Spleen (tissue), 11 donors: Measurements from ENCODE around the gene FXYD6. TPM values are rescaled to one million over a fixed set of nuclear protein-coding genes. Genes with fewer than 3 reads are reported as not detected.

ENCODE experiments used
- DNase-seq: peaks from one replicate; pipeline ENCODE4 v3.0.0-alpha.2; 2020
- H3K27ac ChIP-seq, 8 donors: fragments of 200-600 bp; sonication (generic) in 7 of 8; 1 replicate in 4 of 8; 2 replicates in 4 of 8; pipeline versions ENCODE4 v1.5.0 to v1.8.0; 2016 to 2021; ENCODE audit warnings: inconsistent platforms in 4 of 8, mild to moderate bottlenecking in 4 of 8, moderate library complexity in 1 of 8
- H3K27me3 ChIP-seq, 7 donors: fragments of 200-600 bp; sonication (generic) in 6 of 7; replicated peaks in 1 of 7; 1 replicate in 4 of 7; 2 replicates in 3 of 7; pipeline versions ENCODE4 v1.5.0 to v1.8.0; 2016 to 2021; ENCODE audit warnings: inconsistent platforms in 3 of 7, mild to moderate bottlenecking in 1 of 7
- H3K36me3 ChIP-seq, 6 donors: fragments of 200-600 bp; sonication (generic) in 5 of 6; 1 replicate in 4 of 6; 2 replicates in 2 of 6; pipeline versions ENCODE4 v1.5.0 to v1.8.0; 2016 to 2021; ENCODE audit warnings: inconsistent platforms in 2 of 6
- H3K4me1 ChIP-seq, 6 donors: fragments of 200-600 bp; sonication (generic) in 5 of 6; 1 replicate in 3 of 6; 2 replicates in 3 of 6; pipeline versions ENCODE4 v1.5.0 to v1.8.0; 2016 to 2021; ENCODE audit warnings: inconsistent platforms in 3 of 6
- H3K4me3 ChIP-seq, 8 donors: fragments of 200-600 bp; sonication (generic) in 7 of 8; 1 replicate in 4 of 8; 2 replicates in 4 of 8; pipeline versions ENCODE4 v1.5.0 to v1.8.0; 2016 to 2021; ENCODE audit warnings: inconsistent platforms in 4 of 8, mild to moderate bottlenecking in 4 of 8, moderate library complexity in 2 of 8
- H3K9me3 ChIP-seq, 8 donors: fragments of 200-600 bp; sonication (generic) in 7 of 8; 1 replicate in 4 of 8; 2 replicates in 4 of 8; pipeline versions ENCODE4 v1.5.0 to v1.8.0; 2016 to 2021; ENCODE audit warnings: inconsistent platforms in 4 of 8
- POLR2A ChIP-seq, 3 donors: fragments of 450-650 bp; IDR thresholded peaks; one replicate each; pipeline ENCODE4 v1.5.1; 2017; ENCODE audit warnings: antibody characterized with exemption in 3 of 3, mild to moderate bottlenecking in 1 of 3
- POLR2AphosphoS5 ChIP-seq, 3 donors: sonication (generic); formaldehyde crosslinking; IDR thresholded peaks; one replicate each; pipeline ENCODE4 v1.5.1; 2017; ENCODE audit warnings: antibody characterized with exemption in 3 of 3
- WGBS, 5 donors: extraction: QIAGEN DNeasy Blood & Tissue Kit in 3 of 5; methylation state at CpG; one replicate each; pipeline versions ENCODE4 v1.1.5 to v1.1.7; 2013 to 2018; 5-methylcytosine and 5-hydroxymethylcytosine counted together
- intact Hi-C: fragments of 100-400 bp; cut with DNase I; formaldehyde crosslinking; loops from one replicate; pipeline ENCODE4 v1.15.0; 2023; ENCODE audit warnings: low total_unique reads
- polyA plus RNA-seq, 3 donors: library from polyadenylated mRNA; stranded (reverse); fragments of 200-250 nt; gene quantifications; one replicate each; pipeline ENCODE4 v1.2.1, GENCODE V29; 2013
- total RNA-seq, 7 donors: library from RNA; depleted of rRNA in 3 of 7; stranded (reverse); fragments of >200 nt in 3 of 7; fragmentation: NEBNext Ultra II Directional in 4 of 7; extraction: Animal tissue kit (Norgen Biotek cat#: 25700) in 4 of 7; gene quantifications; one replicate each; pipeline versions ENCODE4 v1.1.0 to v1.2.1, GENCODE V29; 2016 to 2021
- TF ChIP-seq, protein P1 (sequence below), 11 experiments: fragments of 200-600 bp in 7 of 11; fragments of 450-650 bp in 4 of 11; sonication (generic) in 4 of 11; IDR thresholded peaks in 8 of 11; conservative IDR thresholded peaks in 3 of 11; 1 replicate in 7 of 11; 2 replicates in 4 of 11; pipeline versions ENCODE4 v1.4.0 to v1.8.0; 2016 to 2021; ENCODE audit warnings: antibody characterized with exemption in 11 of 11, inconsistent platforms in 4 of 11, mild to moderate bottlenecking in 1 of 11
- donor health status: healthy with polysubstance abuse.
- donor health status: DM: no; HTN: no; CAD: no; lungs with moderate emphysema.
- donor health status: DM: no; HTN: no; CAD: no.
- donor health status: Bipolar disorder and iron deficiency.
- donor health status: healthy.
- donor health status: DM: no; HTN: no; CAD: no.
- donor health status: DM: yes; HTN: yes; CAD: no.

FXYD6 gene
- total and polyA plus RNA-seq, 10 donors: 40.8 to 230 (median 116) TPM

DNA sequence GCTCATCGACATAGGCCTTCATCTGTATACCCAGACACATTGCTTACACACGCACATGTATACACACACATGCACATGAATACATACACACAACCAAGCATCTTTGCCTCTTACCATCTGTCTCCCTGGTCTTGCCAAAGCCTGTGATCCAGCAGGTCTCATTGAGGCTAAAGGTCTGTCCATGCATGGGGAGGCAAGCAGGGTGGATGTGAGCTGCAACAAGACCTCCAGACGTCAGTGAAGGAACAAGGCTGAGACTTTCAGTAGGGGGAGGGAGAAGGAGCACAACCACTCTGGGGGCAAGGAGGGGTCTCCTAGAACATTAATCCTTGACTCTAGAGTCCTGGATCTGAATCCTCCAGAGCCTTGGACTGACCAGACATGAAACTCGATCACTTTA, 29.1 kb upstream of the FXYD6 start:
- Histone ChIP-seq H3K4me3 (no peak overlapping the region), H3K36me3 (no peaks in the 10 kb centered on the region), H3K27me3 (no peaks in the 10 kb centered on the region), H3K4me1 (peaks cover under 1 to 47% (median 18%) of the 10 kb centered on the region in 6 donors), H3K27ac (no peak overlapping the region), H3K9me3 (no peaks in the 10 kb centered on the region)
- intact Hi-C loops: no loop called here
- DNase-seq: no peak
- 67 to 94% (median 85%) methylated on average over 3 to 4 of the region's 4 CpGs for WGBS, 5 donors
- TF ChIP-seq POLR2A (IDR thresholded peaks at IDR 0.05): no peak
- no peak for TF ChIP-seq POLR2AphosphoS5 (IDR thresholded peaks at IDR 0.05)
- TF ChIP-seq, protein P1, sequence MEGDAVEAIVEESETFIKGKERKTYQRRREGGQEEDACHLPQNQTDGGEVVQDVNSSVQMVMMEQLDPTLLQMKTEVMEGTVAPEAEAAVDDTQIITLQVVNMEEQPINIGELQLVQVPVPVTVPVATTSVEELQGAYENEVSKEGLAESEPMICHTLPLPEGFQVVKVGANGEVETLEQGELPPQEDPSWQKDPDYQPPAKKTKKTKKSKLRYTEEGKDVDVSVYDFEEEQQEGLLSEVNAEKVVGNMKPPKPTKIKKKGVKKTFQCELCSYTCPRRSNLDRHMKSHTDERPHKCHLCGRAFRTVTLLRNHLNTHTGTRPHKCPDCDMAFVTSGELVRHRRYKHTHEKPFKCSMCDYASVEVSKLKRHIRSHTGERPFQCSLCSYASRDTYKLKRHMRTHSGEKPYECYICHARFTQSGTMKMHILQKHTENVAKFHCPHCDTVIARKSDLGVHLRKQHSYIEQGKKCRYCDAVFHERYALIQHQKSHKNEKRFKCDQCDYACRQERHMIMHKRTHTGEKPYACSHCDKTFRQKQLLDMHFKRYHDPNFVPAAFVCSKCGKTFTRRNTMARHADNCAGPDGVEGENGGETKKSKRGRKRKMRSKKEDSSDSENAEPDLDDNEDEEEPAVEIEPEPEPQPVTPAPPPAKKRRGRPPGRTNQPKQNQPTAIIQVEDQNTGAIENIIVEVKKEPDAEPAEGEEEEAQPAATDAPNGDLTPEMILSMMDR (IDR thresholded peaks at IDR 0.05 in 8 of 11, conservative IDR thresholded peaks at IDR 0.05 in 3 of 11): no peak

DNA sequence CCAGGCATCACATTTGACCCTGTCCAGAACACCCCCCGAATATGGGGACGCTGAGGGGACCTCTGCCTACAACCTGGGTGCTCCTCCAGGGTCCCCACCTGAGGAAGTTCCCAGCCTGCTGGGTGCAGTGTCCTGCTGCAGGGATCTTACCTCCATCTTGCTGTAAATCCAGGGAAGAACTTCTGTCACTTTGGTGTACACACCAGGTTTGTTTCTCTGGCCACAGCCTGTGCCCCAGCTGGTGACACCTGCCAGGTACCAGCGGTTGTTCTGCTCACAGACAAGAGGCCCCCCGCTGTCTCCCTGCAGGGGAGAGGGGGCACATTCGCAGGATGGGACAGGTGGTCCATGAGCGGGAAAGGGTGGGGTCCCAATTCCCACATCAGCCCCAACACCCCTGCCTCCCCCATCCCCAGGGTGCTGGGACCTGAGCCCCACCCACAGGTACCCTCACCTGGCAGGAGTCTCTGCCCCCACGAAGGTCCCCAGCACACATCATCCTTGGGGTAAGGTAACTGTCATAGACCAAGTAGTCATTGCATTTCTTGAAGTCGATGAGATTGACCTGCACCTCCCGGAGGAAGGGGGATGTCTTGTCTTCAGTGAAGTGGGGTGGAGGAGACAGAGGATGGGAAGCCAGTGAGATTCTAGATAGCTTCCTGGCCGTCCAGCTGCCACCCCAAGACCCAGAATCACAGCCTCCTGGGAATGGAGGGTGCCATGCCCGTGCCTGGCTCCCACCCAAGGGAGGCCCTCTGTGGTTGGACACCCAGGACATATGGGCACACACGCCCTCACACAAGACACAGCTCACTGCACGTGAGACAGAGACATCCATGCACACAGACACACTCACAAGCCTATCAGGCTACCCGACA, 27.3 kb upstream of the FXYD6 start:
- TF ChIP-seq, protein P1 (IDR thresholded peaks at IDR 0.05 in 8 of 11, conservative IDR thresholded peaks at IDR 0.05 in 3 of 11): no peak
- TF ChIP-seq POLR2A (IDR thresholded peaks at IDR 0.05): no peak
- TF ChIP-seq POLR2AphosphoS5 (IDR thresholded peaks at IDR 0.05): no peak
- no peaks in the 10 kb centered on the region for H3K9me3 ChIP-seq
- peaks cover 4 to 44% (median 26%) of the 10 kb centered on the region in 6 donors for H3K4me1 ChIP-seq
- H3K36me3 ChIP-seq: no peaks in the 10 kb centered on the region
- H3K27ac ChIP-seq: no peak overlapping the region
- intact Hi-C loops: no loop called here
- H3K4me3 ChIP-seq: no peak overlapping the region
- H3K27me3 ChIP-seq: no peaks in the 10 kb centered on the region
- peak; percentile 54 for DNase-seq
- 86 to 94% (median 90%) methylated on average over 7 to 14 of the region's 14 CpGs for WGBS, 5 donors

DNA sequence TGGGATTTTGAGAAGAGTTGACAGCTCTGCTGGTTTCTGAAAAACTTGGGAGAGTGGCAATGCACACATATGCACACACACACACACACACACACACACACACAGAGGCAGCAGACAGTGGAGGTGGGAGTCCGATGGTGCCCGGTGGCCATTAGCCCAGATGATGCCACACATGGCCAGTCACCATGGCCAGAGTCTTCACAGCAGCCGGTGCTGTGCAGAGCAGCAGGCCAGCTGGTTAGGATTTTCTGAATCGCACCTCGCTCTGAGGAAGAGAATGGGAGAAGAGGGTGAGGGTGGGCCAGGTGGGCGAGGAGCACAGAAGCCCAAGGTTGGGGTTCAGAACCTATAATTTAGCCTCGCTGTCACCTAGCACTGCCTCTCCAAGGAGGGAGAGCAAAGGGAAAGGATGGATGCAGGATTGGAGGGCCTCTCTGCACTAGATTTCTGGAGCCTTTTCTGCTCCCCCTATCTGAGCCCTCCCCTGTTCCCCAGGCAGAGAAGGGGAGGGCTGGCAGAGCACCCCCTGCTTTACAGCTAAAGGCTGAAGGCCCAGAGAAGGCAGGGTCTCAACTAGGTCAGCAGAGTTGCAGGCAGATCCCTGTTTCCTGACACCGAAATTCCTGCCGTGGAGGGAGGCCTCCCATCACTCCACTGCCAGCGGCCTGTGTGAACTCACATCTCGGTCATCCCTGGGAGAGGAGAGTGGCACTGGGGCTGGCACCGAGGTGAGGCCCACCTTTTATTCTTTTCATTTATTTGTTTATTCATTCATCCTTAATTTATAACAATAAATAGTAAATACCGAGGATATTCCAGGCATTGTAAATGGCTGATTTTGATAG, 25.8 kb upstream of the FXYD6 start:
- H3K4me1 ChIP-seq: peaks cover 4 to 38% (median 22%) of the 10 kb centered on the region in 6 donors
- intact Hi-C loops: no loop called here

More for the DNA sequence above, 25.8 kb upstream of the FXYD6 start:
- WGBS, 5 donors: 86 to 91% (median 89%) methylated on average over 12 to 13 of the region's 13 CpGs
- Histone ChIP-seq H3K36me3 (no peaks in the 10 kb centered on the region), H3K9me3 (no peaks in the 10 kb centered on the region), H3K4me3 (no peak overlapping the region), H3K27ac (no peak overlapping the region), H3K27me3 (no peaks in the 10 kb centered on the region)
- TF ChIP-seq, protein P1 (IDR thresholded peaks at IDR 0.05 in 8 of 11, conservative IDR thresholded peaks at IDR 0.05 in 3 of 11): no peak
- TF ChIP-seq POLR2A (IDR thresholded peaks at IDR 0.05) (no peak), POLR2AphosphoS5 (IDR thresholded peaks at IDR 0.05) (no peak)
- no peak for DNase-seq
